Measurements from ENCODE around the gene SUSD6. TPM values are rescaled to one million over a fixed set of nuclear protein-coding genes. Genes with fewer than 3 reads are reported as not detected.

Gene SUSD6
- total and polyA plus RNA-seq, 9 of the 15 experiments (the other 6 are each of a cell fraction or from before 2014, with no cell fraction given), result 2.9 to 20.7 (median 5.6) TPM

DNA sequence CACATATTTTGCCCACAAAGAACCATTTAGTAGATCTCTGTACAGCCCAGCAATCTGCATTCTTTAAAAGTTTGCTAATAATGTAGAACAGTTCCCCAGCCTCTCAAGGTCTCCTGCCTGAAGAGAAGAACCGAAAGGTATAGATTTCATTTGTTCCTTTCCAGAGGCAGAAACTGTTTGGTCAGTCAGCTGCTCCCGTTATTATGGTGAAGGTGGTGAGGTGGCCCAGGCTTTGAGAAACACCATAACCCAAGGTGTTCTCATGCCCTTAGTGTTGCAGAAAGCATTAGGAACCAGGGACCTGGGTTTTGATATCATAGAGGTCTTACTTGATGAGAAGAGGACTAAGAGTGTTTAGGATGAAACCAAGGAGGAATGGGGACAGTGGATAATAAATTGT lies 65.3 kb downstream of the SUSD6 start (continued):
- TF ChIP-seq, protein P1, sequence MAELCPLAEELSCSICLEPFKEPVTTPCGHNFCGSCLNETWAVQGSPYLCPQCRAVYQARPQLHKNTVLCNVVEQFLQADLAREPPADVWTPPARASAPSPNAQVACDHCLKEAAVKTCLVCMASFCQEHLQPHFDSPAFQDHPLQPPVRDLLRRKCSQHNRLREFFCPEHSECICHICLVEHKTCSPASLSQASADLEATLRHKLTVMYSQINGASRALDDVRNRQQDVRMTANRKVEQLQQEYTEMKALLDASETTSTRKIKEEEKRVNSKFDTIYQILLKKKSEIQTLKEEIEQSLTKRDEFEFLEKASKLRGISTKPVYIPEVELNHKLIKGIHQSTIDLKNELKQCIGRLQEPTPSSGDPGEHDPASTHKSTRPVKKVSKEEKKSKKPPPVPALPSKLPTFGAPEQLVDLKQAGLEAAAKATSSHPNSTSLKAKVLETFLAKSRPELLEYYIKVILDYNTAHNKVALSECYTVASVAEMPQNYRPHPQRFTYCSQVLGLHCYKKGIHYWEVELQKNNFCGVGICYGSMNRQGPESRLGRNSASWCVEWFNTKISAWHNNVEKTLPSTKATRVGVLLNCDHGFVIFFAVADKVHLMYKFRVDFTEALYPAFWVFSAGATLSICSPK (IDR thresholded peaks at IDR 0.05; ENCODE audit: borderline replicate concordance), result no peak

DNA sequence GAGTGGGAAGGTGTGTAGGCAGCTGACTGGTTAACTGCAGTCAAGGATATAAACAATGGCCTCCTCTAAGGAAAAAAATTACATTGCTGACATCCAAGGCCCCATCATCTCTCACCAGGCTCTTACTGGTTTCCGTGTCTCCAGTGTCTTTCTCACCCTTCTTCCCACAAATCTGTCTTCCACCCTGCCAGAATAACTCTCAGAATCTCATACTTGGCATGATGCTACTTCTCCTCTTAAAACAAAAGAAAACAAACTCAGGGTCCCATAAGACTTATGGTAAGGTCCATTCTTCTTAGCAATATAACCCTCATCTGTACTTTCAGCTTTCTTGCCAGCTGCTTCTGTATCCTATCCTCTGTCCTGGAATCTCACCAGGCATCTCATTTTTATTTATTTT lies 68.9 kb downstream of the SUSD6 start:
- Histone ChIP-seq H2AFZ (ENCODE audit: low read depth, low read length) (no peak overlapping the region), H4K20me1 (replicated peaks; ENCODE audit: control insufficient read depth, insufficient read depth, low read length) (no peaks in the 10 kb centered on the region), H3K79me2 (ENCODE audit: control insufficient read depth, insufficient read depth, low read length) (peaks cover 58% of the 10 kb centered on the region), H3K27me3 (ENCODE audit: control insufficient read depth in 2 of 2, insufficient read depth in 2 of 2, low read length in 2 of 2) (no peaks in the 10 kb centered on the region), H3K9me3 (replicated peaks; ENCODE audit: control insufficient read depth, insufficient read depth, low read depth, low read length) (no peaks in the 10 kb centered on the region), H3K4me3 (no peak overlapping the region), H3K4me2 (ENCODE audit: insufficient read depth, low read length) (no peak overlapping the region), H3K27ac (ENCODE audit: extremely low read depth, low read depth, low read length) (no peak overlapping the region), H3K9me1 (ENCODE audit: control insufficient read depth, insufficient read depth, low read length) (no peaks in the 10 kb centered on the region), H3K9ac (ENCODE audit: insufficient read depth in 1 of 2, low read depth in 2 of 2, low read length in 2 of 2) (no peak overlapping the region), H3K4me1 (replicated peaks in 1 of 2; ENCODE audit: control insufficient read depth in 2 of 2, insufficient read depth in 2 of 2, low read length in 2 of 2) (peaks cover 15 to 32% of the 10 kb centered on the region in 2 experiments; a peak in 4 of 5 replicates), H3K36me3 (ENCODE audit: control insufficient read depth, insufficient read depth, low read length) (no peaks in the 10 kb centered on the region; the same call in 2 of the 3 replicates)
- no TSS peak for BruUV-seq (replicated peaks)
- ChIA-PET CTCF (ENCODE audit: low intra/inter-chr PET ratio) (no interaction called here), POLR2A (no interaction called here)
- intact Hi-C loops (cut with micrococcal nuclease) (no loop called here), in situ Hi-C loops (cut with MboI) (no loop called here)
- DNase-seq (ENCODE audit: extremely low read depth in 1 of 4, low spot score in 3 of 4) (no peak), ATAC-seq (no peak), FAIRE-seq (no peak)
- WGBS (ENCODE audit: insufficient coverage, low coverage, missing lambda C conversion rate), result no CpG with 5 or more reads among the region's 1 CpG
- no peak for TF ChIP-seq ZNF583 (CRISPR knock-in tag; IDR thresholded peaks at IDR 0.05)
- no peak for TF ChIP-seq BACH1 (tag; IDR thresholded peaks at IDR 0.05)
- no peak for TF ChIP-seq HNRNPUL1 (IDR thresholded peaks at IDR 0.05; ENCODE audit: low read length)
- no peak for TF ChIP-seq MEF2D (tag; conservative IDR thresholded peaks at IDR 0.05; ENCODE audit: low read depth)
- TF ChIP-seq, protein P2, sequence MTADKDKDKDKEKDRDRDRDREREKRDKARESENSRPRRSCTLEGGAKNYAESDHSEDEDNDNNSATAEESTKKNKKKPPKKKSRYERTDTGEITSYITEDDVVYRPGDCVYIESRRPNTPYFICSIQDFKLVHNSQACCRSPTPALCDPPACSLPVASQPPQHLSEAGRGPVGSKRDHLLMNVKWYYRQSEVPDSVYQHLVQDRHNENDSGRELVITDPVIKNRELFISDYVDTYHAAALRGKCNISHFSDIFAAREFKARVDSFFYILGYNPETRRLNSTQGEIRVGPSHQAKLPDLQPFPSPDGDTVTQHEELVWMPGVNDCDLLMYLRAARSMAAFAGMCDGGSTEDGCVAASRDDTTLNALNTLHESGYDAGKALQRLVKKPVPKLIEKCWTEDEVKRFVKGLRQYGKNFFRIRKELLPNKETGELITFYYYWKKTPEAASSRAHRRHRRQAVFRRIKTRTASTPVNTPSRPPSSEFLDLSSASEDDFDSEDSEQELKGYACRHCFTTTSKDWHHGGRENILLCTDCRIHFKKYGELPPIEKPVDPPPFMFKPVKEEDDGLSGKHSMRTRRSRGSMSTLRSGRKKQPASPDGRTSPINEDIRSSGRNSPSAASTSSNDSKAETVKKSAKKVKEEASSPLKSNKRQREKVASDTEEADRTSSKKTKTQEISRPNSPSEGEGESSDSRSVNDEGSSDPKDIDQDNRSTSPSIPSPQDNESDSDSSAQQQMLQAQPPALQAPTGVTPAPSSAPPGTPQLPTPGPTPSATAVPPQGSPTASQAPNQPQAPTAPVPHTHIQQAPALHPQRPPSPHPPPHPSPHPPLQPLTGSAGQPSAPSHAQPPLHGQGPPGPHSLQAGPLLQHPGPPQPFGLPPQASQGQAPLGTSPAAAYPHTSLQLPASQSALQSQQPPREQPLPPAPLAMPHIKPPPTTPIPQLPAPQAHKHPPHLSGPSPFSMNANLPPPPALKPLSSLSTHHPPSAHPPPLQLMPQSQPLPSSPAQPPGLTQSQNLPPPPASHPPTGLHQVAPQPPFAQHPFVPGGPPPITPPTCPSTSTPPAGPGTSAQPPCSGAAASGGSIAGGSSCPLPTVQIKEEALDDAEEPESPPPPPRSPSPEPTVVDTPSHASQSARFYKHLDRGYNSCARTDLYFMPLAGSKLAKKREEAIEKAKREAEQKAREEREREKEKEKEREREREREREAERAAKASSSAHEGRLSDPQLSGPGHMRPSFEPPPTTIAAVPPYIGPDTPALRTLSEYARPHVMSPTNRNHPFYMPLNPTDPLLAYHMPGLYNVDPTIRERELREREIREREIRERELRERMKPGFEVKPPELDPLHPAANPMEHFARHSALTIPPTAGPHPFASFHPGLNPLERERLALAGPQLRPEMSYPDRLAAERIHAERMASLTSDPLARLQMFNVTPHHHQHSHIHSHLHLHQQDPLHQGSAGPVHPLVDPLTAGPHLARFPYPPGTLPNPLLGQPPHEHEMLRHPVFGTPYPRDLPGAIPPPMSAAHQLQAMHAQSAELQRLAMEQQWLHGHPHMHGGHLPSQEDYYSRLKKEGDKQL (CRISPR knock-in tag; IDR thresholded peaks at IDR 0.05; ENCODE audit: borderline replicate concordance), result no peak
- TF ChIP-seq POLR3A (IDR thresholded peaks at IDR 0.05; ENCODE audit: borderline replicate concordance, extremely low read depth, insufficient read depth, insufficient read length), result no peak
- TF ChIP-seq SMAD3 (CRISPR knock-in tag; conservative IDR thresholded peaks at IDR 0.05), result no peak
- TF ChIP-seq, protein P3, sequence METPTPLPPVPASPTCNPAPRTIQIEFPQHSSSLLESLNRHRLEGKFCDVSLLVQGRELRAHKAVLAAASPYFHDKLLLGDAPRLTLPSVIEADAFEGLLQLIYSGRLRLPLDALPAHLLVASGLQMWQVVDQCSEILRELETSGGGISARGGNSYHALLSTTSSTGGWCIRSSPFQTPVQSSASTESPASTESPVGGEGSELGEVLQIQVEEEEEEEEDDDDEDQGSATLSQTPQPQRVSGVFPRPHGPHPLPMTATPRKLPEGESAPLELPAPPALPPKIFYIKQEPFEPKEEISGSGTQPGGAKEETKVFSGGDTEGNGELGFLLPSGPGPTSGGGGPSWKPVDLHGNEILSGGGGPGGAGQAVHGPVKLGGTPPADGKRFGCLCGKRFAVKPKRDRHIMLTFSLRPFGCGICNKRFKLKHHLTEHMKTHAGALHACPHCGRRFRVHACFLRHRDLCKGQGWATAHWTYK (CRISPR knock-in tag; IDR thresholded peaks at IDR 0.05), result no peak
- TF ChIP-seq RBM14 (IDR thresholded peaks at IDR 0.05; ENCODE audit: borderline replicate concordance, insufficient read depth, low read depth, low read length), result no peak
- no peak for TF ChIP-seq JUND (IDR thresholded peaks at IDR 0.05; ENCODE audit: borderline replicate concordance, low read depth, low read length)
- no peak for TF ChIP-seq JUND (tag; IDR thresholded peaks at IDR 0.05; ENCODE audit: borderline replicate concordance, low read depth, low read length)
- no peak for TF ChIP-seq MAFF (IDR thresholded peaks at IDR 0.05; ENCODE audit: low read length)
